AG10803 (cell line): ENCODE measurements around the gene NOCT.

Experiments used
- DNase-seq: peaks from one replicate; pipeline ENCODE4 v3.0.0; 2010; ENCODE audit warnings: low read depth
- H3K4me3 ChIP-seq: 2 replicates; pipeline ENCODE4 v1.5.1; 2011; ENCODE audit warnings: mild to moderate bottlenecking, low read length, control low read depth
- TF ChIP-seq, protein P1 (sequence below): conservative IDR thresholded peaks from 2 replicates; pipeline ENCODE4 v1.5.1; 2011; ENCODE audit warnings: mild to moderate bottlenecking, low read length, control low read depth, inconsistent platforms

NOCT gene

DNA sequence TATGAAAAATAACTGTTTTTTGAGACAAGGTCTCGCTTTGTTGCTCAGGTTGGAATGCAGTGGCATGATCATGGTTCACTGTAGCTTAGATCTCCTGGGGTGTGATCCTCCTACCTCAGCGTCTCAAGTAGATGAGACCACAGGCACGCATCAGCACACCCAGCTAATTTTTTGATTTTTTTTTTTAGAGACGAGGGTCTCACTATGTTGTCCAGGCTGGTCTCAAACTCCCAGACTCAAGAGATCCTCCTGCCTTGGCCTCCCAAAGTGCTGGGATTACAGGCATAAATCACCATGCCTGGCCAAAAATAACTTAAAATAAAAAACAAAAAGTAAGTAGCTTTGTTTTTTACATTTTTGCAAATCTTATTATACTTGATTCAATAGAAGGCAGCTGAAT lies 63.3 kb downstream of the NOCT start:
- TF ChIP-seq, protein P1, sequence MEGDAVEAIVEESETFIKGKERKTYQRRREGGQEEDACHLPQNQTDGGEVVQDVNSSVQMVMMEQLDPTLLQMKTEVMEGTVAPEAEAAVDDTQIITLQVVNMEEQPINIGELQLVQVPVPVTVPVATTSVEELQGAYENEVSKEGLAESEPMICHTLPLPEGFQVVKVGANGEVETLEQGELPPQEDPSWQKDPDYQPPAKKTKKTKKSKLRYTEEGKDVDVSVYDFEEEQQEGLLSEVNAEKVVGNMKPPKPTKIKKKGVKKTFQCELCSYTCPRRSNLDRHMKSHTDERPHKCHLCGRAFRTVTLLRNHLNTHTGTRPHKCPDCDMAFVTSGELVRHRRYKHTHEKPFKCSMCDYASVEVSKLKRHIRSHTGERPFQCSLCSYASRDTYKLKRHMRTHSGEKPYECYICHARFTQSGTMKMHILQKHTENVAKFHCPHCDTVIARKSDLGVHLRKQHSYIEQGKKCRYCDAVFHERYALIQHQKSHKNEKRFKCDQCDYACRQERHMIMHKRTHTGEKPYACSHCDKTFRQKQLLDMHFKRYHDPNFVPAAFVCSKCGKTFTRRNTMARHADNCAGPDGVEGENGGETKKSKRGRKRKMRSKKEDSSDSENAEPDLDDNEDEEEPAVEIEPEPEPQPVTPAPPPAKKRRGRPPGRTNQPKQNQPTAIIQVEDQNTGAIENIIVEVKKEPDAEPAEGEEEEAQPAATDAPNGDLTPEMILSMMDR = no peak
- H3K4me3 ChIP-seq = no peak overlapping the region
- DNase-seq = no peak

DNA sequence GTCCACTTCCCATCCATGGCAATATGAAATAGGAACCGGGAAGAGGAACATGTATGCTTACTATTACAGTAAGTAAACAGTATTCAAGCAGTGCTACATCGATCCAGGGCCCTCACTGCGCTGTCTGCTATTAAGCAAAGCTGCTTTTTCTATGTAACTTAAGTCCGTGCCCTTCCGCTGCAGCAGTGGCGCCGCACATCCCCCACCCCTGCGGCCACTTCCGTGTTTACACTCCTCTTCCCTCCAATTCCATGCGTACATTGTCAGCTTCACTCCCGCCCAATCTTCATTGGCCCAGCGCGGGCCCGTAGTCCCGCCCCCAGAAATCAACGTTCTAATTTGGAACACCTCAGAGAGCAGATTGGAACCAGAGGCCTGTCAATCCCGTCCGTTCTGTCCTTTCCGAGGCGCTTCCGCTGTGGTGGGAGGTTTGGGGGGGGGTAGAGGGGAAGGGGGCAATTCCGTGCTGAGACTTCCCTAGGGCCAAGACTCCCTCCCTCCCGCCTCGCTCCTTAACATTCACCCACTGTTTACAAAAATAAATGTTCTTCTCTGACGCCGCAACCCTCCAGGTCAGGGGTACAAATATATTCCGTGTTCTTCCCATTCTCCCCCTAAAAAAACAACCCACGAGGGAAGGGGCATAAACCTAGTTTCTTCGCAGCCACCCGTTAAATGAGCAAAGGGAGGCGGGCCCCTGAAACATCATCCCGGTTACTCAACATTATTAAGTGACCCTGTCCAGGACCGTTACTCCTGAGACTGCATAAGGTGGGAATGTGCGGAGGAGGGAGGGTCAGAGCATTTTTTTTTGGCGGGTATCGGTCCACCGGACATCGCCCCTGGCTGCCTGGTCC lies 67.4 kb downstream of the NOCT start:
- DNase-seq = peak; percentile 97
- peak overlapping the region; percentile 89 for H3K4me3 ChIP-seq
- TF ChIP-seq, protein P1 = no peak

DNA sequence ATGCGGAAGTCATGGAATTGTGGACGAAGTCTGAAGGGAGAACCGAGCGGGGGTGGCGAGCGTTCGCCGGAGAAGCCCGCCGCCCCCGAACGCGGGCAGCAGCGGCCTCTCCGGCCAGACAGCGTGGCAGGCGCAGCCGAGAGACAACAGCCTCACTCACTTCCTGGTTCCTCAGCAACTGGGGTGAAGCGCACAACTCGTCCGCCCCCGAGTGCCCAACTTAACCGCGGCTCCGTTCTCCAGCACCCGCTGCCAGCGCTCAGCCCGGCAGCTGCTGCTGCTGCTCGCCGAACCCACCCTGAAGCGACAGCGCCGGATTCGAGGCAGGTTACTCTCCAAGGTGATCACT lies 68.0 kb downstream of the NOCT start:
- TF ChIP-seq, protein P1 = peak; percentile 23; the same call in 1 of the 2 replicates
- H3K4me3 ChIP-seq = peak overlapping the region; percentile 89
- peak; percentile 65 for DNase-seq

DNA sequence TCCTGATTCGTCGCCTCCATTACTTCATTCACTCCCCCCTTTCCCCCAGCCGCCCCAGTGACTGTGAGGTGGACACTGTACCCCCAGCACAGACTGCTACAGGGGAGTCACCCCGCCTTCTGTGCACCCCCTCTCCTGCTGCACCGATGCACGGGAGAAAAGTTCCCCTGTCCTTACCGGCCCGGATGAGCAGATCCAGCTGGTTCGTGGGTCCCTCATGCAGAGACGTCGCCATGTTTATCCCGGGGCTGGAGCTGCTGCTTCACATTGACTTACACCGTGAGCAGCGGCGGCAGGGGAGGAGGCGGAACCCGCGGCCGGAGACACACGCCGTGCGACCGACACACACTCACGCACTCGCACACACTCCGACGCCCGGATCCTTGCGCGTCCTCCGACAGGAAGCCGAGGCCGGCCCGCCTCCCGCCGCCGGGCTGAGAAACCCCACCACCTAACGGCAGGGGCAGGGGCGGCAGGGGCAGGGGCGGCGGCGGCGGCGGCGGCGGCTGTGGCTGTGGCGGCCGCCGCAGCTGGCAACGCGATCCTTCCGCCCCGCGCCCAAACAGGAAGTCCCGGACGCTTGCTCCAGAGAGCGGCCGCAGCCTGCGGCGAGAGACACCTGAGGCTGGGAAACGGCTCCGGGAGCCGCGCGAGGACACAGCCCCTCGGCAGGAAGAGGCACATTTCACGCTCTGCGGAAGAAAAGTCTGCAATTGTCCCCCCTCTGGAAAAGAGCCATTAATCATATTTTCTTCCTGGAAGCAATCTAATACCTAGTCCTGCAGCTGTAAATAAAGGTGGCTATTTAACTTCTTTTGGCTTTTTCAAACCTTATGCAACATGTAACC lies 68.6 kb downstream of the NOCT start:
- TF ChIP-seq, protein P1 = no peak
- peak overlapping the region; percentile 89 for H3K4me3 ChIP-seq
- DNase-seq = peak; percentile 94

DNA sequence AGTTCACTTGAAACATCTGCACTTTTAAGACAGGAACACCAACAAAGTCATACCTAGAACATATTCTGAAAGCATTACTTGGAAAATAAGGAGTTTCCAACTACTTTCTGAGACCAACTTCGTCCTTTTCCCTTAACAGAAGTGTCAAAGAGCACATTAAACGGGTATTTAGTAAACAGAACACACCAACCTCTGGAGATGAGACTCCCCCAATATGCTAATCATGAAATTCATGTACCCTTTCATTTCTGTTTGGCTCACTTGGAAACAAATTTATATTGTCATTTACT lies 69.2 kb downstream of the NOCT start:
- TF ChIP-seq, protein P1 = no peak
- H3K4me3 ChIP-seq = peak overlapping the region; percentile 89
- no peak for DNase-seq

DNA sequence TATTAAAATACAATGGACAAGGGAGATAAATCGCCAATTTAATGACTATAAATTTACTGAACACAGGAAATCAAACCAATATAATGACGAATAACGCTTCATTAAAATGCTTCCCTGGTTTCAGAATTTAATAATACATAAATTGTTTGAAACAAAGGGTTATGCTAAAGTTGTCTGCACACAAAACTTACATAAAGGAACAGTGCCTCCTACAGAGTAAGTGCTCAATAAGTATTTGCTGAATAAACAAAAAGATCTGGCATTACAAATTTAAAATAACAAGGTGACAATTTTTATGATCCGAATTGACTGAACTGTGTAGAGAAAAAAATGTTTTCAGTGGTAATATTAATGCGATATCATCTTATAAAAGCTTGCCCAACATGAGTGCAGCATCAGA lies 69.6 kb downstream of the NOCT start:
- H3K4me3 ChIP-seq = peak overlapping the region; percentile 89
- TF ChIP-seq, protein P1 = peak; percentile 44
- peak; percentile 20 for DNase-seq
